ENCODE data around the gene KRT27.
"Not testable (repeated sequence)": the region's sequence is repeated elsewhere in the genome, so short reads cannot be mapped to it uniquely, and the experiment has no call there.

KRT27 gene

DNA sequence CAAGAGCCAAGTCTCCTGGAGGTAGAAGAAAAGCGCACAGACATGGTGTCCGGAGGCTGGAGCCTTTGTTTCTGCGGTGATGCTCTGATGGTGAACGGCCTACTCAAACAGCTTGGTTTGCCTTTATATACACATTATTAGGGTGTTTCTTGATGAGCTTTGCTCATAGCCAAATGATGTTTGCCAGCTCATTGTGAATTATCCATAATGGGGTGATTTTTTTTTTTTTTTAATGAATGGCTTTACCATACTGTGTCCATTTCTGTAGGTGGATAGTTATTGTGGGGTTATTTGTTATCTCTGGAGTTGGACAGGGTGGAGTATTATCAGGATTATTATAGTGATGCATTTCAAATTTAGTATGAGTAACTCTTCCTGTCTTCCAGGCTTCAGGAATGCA, at the start of gene KRT27:
Gene KRT27 (minus strand): TSS at position 101 of the 400 bp plus-strand sequence. CDS start 57 bp downstream, at position 44.
- in situ Hi-C loops (cut with MboI; ENCODE audit: low sequenced_read_pairs), result no loop called here

DNA sequence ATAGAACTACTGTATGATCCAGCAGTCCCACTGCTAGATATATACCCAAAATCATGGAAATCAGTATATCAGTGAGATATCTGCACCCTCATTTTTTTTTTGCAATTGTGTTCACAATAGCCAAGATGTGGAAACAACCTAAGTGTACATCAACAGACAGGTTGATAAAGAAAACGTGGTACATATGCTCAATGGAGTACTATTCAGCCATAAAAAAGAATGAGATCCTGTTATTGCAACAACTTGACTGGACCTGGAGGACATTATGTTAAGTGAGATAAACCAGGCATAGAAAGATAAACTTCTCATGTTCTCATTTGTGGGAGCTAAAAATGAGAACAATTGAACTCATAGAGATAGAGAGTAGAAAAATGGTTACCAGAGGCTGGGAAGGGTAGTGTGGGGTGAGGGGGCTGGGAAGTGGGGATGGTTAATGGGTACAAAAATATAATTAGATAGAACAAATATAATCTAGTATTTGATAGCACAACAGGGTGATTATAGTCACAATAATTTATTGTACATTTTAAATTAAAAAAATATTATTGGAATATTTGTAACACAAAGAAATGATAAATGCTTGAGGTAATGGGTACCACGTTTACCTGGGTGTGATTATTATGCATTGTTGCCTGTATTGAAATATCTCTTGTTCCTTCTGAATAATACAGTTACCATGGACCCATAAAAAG, 47.9 kb upstream of the KRT27 start:
- in situ Hi-C loops (cut with MboI; ENCODE audit: low sequenced_read_pairs), result no loop called here

GRCh38 chr17:40828454-40829044, 46.2 kb upstream of the KRT27 start:
- in situ Hi-C loops (cut with MboI; ENCODE audit: low sequenced_read_pairs), result no loop called here

- in situ Hi-C loops (cut with MboI; ENCODE audit: low sequenced_read_pairs), result no loop called here
Observed at GRCh38 chr17:40827746-40828453, 45.5 kb upstream of the KRT27 start.

- in situ Hi-C loops (cut with MboI; ENCODE audit: low sequenced_read_pairs), result no loop called here
Observed at GRCh38 chr17:40825599-40825998, 43.2 kb upstream of the KRT27 start.

DNA sequence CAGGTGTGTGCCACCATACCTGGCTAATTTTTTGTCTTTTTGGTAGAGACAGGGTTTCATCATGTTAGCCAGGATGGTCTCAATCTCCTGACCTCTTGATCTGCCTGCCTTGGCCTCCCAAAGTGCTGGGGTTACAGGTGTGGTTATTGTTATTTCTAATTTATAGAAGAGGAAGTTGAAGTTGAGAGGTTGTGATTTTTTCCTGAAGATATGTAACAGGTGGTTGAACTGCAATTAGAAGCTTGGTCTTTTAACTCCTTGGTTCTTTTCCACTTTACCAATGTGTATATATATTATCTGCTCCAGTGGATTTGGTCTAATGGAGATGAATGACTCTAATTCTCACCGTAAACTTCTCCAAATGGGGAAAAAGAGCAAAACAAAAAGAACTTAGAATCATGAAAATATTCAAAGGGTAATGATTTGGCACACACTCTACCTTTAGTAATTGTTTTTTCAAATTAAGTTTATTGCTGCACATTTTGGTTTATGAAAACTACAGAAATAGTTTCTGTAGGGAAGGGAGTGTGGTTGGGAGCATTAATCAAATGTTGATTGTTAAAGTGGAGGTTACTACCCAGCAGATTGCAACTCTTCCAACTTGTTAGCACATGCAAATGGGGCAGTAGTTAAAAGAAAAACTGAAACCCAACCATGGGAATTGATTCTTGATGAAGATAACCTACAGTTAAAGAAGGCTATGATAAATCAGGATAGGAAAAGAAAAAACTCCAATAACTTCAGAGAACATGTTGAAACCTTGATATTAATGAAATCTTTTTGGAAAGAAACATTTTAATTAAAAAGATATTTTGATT, 41.9 kb upstream of the KRT27 start:
- in situ Hi-C loops (cut with MboI; ENCODE audit: low sequenced_read_pairs), result no loop called here

- in situ Hi-C loops (cut with MboI; ENCODE audit: low sequenced_read_pairs), result no loop called here
Observed at GRCh38 chr17:40822132-40822812, 39.9 kb upstream of the KRT27 start, which contains the start of gene KRT10. Gene KRT10 (minus strand): TSS chr17:40822614. CDS start chr17:40822585, 29 bp downstream.

GRCh38 chr17:40821536-40821935, 39.2 kb upstream of the KRT27 start:
- in situ Hi-C loops (cut with MboI; ENCODE audit: low sequenced_read_pairs), result no loop called here

- in situ Hi-C loops (cut with MboI; ENCODE audit: low sequenced_read_pairs), result no loop called here
Observed at GRCh38 chr17:40820228-40820838, 38.0 kb upstream of the KRT27 start.

- in situ Hi-C loops (cut with MboI; ENCODE audit: low sequenced_read_pairs), result no loop called here
Observed at GRCh38 chr17:40819528-40820125, 37.3 kb upstream of the KRT27 start.

DNA sequence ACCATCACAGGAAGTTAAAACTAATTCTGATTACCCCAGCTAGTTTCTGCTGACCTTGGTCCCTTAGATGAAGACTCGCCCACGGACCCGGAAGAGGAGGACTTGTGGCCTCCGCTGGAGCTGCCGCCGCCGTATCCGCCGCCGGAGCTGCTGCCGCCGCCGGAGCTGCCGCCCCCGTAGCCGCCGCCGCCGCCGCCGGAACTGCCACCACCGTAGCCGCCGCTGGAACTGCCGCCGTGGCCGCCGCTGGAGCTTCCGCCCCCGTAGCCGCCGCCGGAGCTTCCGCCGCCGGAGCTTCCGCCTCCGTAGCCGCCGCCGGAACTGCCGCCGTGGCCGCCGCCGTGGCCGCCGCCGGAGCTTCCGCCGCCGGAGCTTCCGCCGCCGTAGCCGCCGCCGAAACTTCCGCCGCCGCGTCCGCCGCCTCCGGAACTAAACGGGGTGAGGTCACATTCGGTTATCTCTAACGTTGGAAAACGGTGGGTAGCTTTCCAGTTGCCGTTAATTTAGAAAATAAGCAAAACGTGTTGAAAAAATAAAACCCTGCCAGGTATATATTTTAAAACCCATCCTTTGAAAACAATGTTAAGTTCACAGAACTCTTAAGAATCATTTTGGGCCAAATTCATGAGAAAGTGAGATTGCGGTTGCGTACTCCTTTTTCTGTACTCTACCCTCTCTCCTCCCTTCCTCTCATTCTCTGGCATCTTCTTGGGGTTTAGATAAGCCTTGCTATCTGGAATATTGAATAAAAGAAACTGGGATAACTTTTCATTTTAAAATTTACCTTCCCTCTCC, 36.6 kb upstream of the KRT27 start:
- in situ Hi-C loops (cut with MboI; ENCODE audit: low sequenced_read_pairs), result no loop called here

DNA sequence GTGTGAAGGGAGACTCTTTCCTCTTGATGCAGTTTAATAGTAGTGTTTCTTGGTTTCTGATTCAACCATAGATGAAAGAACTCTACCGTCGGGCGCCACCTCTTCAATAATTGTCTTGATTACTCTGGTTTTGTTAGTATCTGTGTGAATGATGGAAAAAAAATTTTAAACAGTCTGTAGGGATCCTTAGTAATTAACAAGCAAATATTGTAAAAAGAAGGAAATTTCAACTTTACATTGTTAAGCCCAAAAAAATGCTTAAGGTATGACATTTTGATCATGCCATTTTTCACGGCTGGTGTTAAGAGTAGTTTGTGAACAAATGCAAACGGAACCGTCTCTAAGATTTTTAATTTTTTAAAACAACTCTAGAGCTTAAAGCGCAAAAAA, 36.0 kb upstream of the KRT27 start:
- in situ Hi-C loops (cut with MboI; ENCODE audit: low sequenced_read_pairs), result no loop called here

DNA sequence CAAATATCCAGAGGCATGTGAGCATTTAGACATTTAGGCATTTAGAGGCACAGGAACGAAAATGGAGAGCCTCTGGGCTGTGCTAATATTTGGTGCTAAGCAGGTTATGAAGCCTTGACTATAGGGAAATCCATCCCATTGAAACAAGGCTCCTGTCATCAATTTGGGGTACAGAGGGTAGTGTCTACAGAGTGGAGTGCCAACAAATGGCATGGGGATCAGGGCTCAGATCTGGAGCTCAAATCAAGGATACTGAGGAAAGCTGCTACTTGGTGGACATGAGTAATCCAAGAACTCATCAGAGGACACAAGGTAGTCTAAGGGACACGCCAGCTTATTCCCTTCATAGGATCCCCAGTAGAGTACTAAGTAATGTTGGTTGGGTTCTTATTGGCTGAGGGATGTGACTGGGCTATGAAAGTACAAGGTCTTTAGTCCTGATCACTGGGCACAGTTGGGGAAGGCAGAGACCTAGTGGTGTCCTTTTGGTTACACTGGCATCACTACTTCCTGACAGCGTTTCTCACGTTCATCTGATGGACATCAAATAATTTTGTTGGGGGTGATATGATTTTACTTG, 34.8 kb upstream of the KRT27 start:
- in situ Hi-C loops (cut with MboI; ENCODE audit: low sequenced_read_pairs), result no loop called here

DNA sequence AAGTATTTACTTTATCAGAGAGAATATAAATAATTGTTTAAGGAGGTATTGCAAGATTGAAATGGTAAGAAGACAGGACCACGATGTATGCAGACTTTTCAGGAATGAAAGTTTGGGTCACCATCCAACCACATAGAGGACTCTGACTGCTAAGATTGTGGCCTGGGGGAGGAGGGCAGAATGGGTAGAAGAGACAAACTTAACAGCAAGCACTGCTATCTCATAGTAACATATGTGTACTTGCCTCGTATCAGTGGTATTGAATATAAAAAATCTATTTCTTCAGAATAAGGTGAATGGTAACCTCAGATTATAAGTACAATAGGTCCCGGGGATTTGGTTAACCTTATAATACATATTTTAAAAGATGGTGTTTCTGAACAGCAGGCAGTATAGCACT, 34.2 kb upstream of the KRT27 start:
- in situ Hi-C loops (cut with MboI; ENCODE audit: low sequenced_read_pairs), result no loop called here

DNA sequence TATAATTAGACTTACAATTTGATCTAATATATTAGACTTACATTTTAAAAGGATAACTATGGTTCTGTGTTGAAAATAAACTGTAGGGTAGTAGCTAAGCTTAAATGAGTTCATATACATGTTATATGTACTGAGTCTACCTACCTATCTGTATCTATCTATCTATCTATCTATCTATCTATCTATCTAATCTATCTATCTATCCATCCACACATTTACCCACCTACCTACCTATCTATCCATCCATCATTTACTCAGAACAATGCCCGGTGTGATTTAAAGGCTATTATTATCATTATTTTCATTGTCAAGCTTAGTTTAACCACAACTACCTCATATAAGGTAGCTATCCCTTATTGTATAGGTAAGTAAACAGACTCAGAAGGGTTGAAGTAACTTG, 33.0 kb upstream of the KRT27 start:
- in situ Hi-C loops (cut with MboI; ENCODE audit: low sequenced_read_pairs), result no loop called here

- in situ Hi-C loops (cut with MboI; ENCODE audit: low sequenced_read_pairs), result not testable (repeated sequence)
Observed at GRCh38 chr17:40814657-40815056, 32.3 kb upstream of the KRT27 start.

DNA sequence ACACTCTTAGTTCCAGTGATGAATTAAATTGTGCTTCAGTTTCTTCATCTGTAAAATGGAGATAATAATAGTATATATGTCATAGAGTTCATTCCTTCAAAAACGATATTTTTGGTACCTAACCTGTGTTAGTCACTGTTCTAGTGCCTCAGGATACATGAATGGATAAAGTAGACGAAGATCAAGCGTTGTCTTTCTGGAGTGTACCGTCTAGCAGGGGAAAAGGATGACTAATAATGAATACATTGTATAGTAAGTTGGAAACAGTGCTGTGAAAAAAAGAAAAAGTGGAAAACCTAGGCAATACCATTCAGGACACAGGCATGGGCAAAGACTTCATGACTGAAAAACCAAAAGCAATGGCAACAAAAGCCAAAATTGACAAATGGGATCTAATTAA, 31.5 kb upstream of the KRT27 start:
- in situ Hi-C loops (cut with MboI; ENCODE audit: low sequenced_read_pairs), result no loop called here

DNA sequence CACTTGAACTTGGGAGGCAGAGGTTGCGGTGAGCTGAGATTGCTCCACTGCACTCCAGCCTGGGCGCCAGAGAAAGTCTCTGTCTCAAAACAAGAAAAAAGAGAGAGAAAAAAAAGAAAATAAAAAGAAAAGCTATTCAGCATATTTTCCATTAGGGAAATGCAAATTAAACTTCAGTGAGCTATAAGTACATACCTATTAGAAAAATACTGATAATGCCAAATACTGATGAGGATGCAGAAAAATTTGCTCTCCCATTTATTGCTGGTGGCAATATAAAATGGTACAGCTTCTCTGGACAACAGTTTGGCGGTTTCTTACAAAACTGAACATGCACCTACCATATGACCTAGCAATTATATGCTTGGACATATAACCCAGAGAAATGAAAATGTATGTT, 30.3 kb upstream of the KRT27 start:
- in situ Hi-C loops (cut with MboI; ENCODE audit: low sequenced_read_pairs), result no loop called here

DNA sequence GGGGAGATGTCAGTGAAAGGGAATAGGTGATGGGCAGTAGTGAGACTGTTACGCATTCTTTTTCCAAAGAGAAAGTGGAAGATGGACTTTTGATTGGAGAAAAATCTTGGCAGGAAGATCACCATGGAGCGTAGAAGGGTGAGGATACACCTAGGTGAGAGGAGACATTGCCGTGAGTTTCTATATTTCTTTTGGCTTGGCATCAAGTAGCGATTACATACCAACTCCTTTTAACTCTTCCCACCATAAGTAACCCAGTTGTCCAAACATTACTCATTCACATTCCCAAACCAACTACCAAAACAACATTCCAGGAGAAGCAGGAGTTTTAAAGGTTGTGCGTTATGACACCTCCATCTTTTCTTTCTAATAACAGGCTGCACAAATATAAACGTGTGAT, 28.1 kb upstream of the KRT27 start:
- in situ Hi-C loops (cut with MboI; ENCODE audit: low sequenced_read_pairs), result no loop called here

Data from hTERT RPE-1 (cell line).